Mesenchymal stem cell (in vitro differentiated cells and primary cell): ENCODE data around the gene ARMC3.
"Not testable (repeated sequence)": the region's sequence is repeated elsewhere in the genome, so short reads cannot be mapped to it uniquely, and the experiment has no call there.

Experiments used
- DNase-seq: peaks from one replicate; pipeline ENCODE4 v3.0.0-alpha.2; 2013
- H2AFZ ChIP-seq: one replicate; pipeline ENCODE4 v1.6.1; 2013; ENCODE audit warnings: low read depth, mild to moderate bottlenecking, control low read depth, inconsistent platforms, low read length, moderate library complexity
- H2AK5ac ChIP-seq: 2 replicates; pipeline ENCODE4 v1.6.1; 2013; ENCODE audit warnings: low read length, moderate library complexity, mild to moderate bottlenecking, inconsistent platforms; ENCODE audit not compliant: severe bottlenecking
- H2BK120ac ChIP-seq: one replicate; pipeline ENCODE4 v1.6.1; 2013; ENCODE audit warnings: low read depth, mild to moderate bottlenecking, inconsistent platforms, low read length, moderate library complexity
- H2BK12ac ChIP-seq, 2 experiments: one replicate each; pipeline ENCODE4 v1.6.1; 2013; ENCODE audit warnings: inconsistent platforms in 2 of 2, low read length in 2 of 2, mild to moderate bottlenecking in 2 of 2, moderate library complexity in 2 of 2, control low read depth in 1 of 2
- H2BK15ac ChIP-seq: one replicate; pipeline ENCODE4 v1.6.1; 2013; ENCODE audit warnings: mild to moderate bottlenecking, low read depth, inconsistent platforms; ENCODE audit not compliant: poor library complexity, severe bottlenecking
- H2BK5ac ChIP-seq: 2 replicates; pipeline ENCODE4 v1.6.1; 2013; ENCODE audit warnings: low read depth, mild to moderate bottlenecking, low read length, control low read depth, inconsistent platforms; ENCODE audit not compliant: poor library complexity, severe bottlenecking
- H3K14ac ChIP-seq, 2 experiments: one replicate each; pipeline ENCODE4 v1.6.1; 2013; ENCODE audit warnings: inconsistent platforms in 2 of 2, low read length in 2 of 2, control low read depth in 1 of 2, mild to moderate bottlenecking in 1 of 2, moderate library complexity in 1 of 2
- H3K18ac ChIP-seq, 2 experiments: one replicate each; pipeline ENCODE4 v1.6.1; 2013; ENCODE audit warnings: inconsistent platforms in 2 of 2, low read length in 2 of 2, control low read depth in 1 of 2, low read depth in 1 of 2, mild to moderate bottlenecking in 1 of 2
- H3K23ac ChIP-seq, 2 experiments: one replicate each; pipeline ENCODE4 v1.6.1; 2013; ENCODE audit warnings: inconsistent platforms in 2 of 2, low read length in 2 of 2, mild to moderate bottlenecking in 2 of 2, moderate library complexity in 2 of 2, control low read depth in 1 of 2
- H3K27ac ChIP-seq: 2 replicates; pipeline ENCODE4 v1.5.1; 2013; ENCODE audit warnings: mild to moderate bottlenecking, moderate library complexity, low read length, control low read depth, inconsistent platforms; ENCODE audit not compliant: poor library complexity, severe bottlenecking
- H3K27me3 ChIP-seq, 2 experiments: 2 replicates each; pipeline versions ENCODE4 v1.6.1 to v1.7.0; 2013; ENCODE audit warnings: low read length in 2 of 2, mild to moderate bottlenecking in 2 of 2, moderate library complexity in 2 of 2, control low read depth in 1 of 2, inconsistent platforms in 1 of 2; ENCODE audit not compliant: control insufficient read depth in 1 of 2, insufficient read depth in 1 of 2
- H3K36me3 ChIP-seq, 2 experiments: 2 replicates each; pipeline versions ENCODE4 v1.6.1 to v1.7.0; 2013; ENCODE audit warnings: low read length in 2 of 2, control low read depth in 1 of 2, inconsistent platforms in 1 of 2, low read depth in 1 of 2, mild to moderate bottlenecking in 1 of 2; ENCODE audit not compliant: insufficient read depth in 2 of 2, control insufficient read depth in 1 of 2
- H3K4ac ChIP-seq, 2 experiments: one replicate each; pipeline ENCODE4 v1.6.1; 2013; ENCODE audit warnings: inconsistent platforms in 2 of 2, low read length in 2 of 2, mild to moderate bottlenecking in 2 of 2, moderate library complexity in 2 of 2, control low read depth in 1 of 2, low read depth in 1 of 2
- H3K4me1 ChIP-seq: 2 replicates; pipeline ENCODE4 v1.6.1; 2013; ENCODE audit warnings: low read depth, low read length, control low read depth; ENCODE audit not compliant: control insufficient read depth, insufficient read depth
- H3K4me2 ChIP-seq: 2 replicates; pipeline ENCODE4 v1.6.1; 2013; ENCODE audit warnings: low read length, mild to moderate bottlenecking, inconsistent platforms; ENCODE audit not compliant: poor library complexity, severe bottlenecking
- H3K4me3 ChIP-seq, 2 experiments: 2 replicates each; pipeline versions ENCODE4 v1.5.1 to v1.7.0; 2013; ENCODE audit warnings: low read length in 2 of 2, mild to moderate bottlenecking in 2 of 2, control low read depth in 1 of 2, low read depth in 1 of 2; ENCODE audit not compliant: insufficient read depth in 1 of 2
- H3K79me1 ChIP-seq: replicated peaks from 2 replicates; pipeline ENCODE4 v1.6.1; 2013; ENCODE audit warnings: mild to moderate bottlenecking, control low read depth, low read length, inconsistent platforms; ENCODE audit not compliant: poor library complexity, severe bottlenecking
- H3K9ac ChIP-seq: 2 replicates; pipeline ENCODE4 v1.7.0; 2013; ENCODE audit warnings: mild to moderate bottlenecking, low read length, moderate library complexity
- H3K9me3 ChIP-seq: 2 replicates; pipeline ENCODE4 v1.7.0; 2013; ENCODE audit warnings: mild to moderate bottlenecking, low read length; ENCODE audit not compliant: control insufficient read depth
- H4K8ac ChIP-seq: one replicate; pipeline ENCODE4 v1.6.1; 2013; ENCODE audit warnings: inconsistent platforms, mild to moderate bottlenecking, low read length, moderate library complexity
- H4K91ac ChIP-seq: one replicate; pipeline ENCODE4 v1.6.1; 2013; ENCODE audit warnings: mild to moderate bottlenecking, low read length, inconsistent platforms
- WGBS: methylation state at CpG from one replicate; pipeline ENCODE4 v1.1.7; 2013; ENCODE audit warnings: mixed read lengths; 5-methylcytosine and 5-hydroxymethylcytosine counted together

Gene ARMC3

DNA sequence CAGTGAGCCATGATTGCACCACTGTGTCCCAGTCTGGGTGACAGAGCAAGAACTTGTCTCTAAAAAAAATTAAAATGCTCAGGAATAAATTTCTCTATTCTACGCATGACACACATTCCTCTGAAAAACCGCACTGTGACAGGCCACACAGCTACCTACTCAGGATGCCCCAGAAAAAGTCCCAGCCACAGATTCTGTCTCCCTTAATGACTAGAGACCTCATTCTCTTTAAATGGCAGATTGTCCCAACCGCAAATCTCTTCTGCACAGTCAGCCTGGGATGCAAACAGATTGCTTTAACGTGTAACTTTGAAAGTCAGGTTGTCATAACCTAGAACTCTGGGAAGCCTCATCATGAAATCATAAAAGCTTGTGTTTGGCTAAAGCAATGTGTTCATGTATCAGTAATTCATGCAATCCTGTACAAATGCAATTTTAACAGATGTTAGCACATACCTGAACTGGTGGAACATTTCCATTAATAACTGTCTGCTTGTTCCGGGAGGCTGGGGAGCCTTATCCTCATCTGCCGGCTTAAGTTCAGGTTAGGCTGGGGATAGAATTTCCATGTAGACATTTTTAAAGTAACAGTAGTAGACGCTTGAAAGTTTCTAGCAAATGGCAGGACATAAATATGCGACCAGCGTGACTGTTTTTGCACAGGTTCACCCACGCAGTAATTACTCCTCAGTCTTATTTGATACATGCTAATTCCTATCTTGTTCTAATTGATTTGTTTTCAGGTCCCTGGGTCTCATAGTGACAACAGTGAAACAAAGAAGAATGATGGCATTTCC is 141.4 kb downstream of the ARMC3 start:
- no peak overlapping the region for H2BK120ac ChIP-seq
- no peak overlapping the region for H2AK5ac ChIP-seq
- no peaks in the 10 kb centered on the region for H3K9me3 ChIP-seq
- no peak overlapping the region for H3K14ac ChIP-seq
- 87% methylated on average over 10 of the region's 10 CpGs for WGBS
- H2BK15ac ChIP-seq = no peak overlapping the region
- H3K27me3 ChIP-seq = peaks cover 2 to 12% of the 10 kb centered on the region in 2 experiments
- no peak overlapping the region for H3K23ac ChIP-seq
- H3K79me1 ChIP-seq = no peaks in the 10 kb centered on the region
- H3K4me3 ChIP-seq = no peak overlapping the region
- no peaks in the 10 kb centered on the region for H3K36me3 ChIP-seq
- H4K8ac ChIP-seq = no peak overlapping the region
- no peak overlapping the region for H2AFZ ChIP-seq
- no peaks in the 10 kb centered on the region for H3K4me1 ChIP-seq
- no peak overlapping the region for H2BK12ac ChIP-seq
- no peak overlapping the region for H3K4ac ChIP-seq
- H3K4me2 ChIP-seq = no peak overlapping the region
- H2BK5ac ChIP-seq = no peak overlapping the region
- no peak overlapping the region for H3K9ac ChIP-seq
- no peak for DNase-seq
- H3K18ac ChIP-seq = no peak overlapping the region
- no peak overlapping the region for H3K27ac ChIP-seq
- no peak overlapping the region for H4K91ac ChIP-seq

GRCh38 chr10:23070092-23070912 is 142.4 kb downstream of the ARMC3 start:
- not testable (repeated sequence) for H3K14ac ChIP-seq, DNase-seq, H3K4me2 ChIP-seq, H4K8ac ChIP-seq, H3K9ac ChIP-seq, H3K27ac ChIP-seq, H2BK5ac ChIP-seq, H3K36me3 ChIP-seq, H3K4me3 ChIP-seq, H3K23ac ChIP-seq, H2AFZ ChIP-seq, H2BK15ac ChIP-seq, H2AK5ac ChIP-seq, H3K4me1 ChIP-seq, H3K9me3 ChIP-seq, H2BK12ac ChIP-seq, H2BK120ac ChIP-seq, H4K91ac ChIP-seq, H3K79me1 ChIP-seq, H3K4ac ChIP-seq, H3K18ac ChIP-seq
- H3K27me3 ChIP-seq = peaks cover 0 to 12% of the 10 kb centered on the region in 2 experiments
- WGBS = 97% methylated on average over 11 of the region's 12 CpGs

DNA sequence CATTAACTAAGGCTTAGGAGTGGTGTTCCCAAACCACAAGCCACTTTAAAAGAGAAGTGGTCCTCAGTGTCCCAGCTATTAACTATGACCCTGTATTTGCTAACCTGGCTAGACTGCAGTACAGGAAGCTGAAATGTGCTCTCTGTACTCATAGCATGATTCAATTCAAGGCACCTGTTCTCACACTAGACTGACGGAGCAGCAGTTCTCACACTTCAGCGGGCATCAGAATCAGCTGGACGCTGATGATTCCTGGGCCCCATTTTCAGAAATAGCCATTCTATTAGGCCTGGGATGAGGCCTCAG is 143.0 kb downstream of the ARMC3 start:
- Histone ChIP-seq H2AFZ (no peak overlapping the region), H2BK120ac (no peak overlapping the region), H2BK15ac (no peak overlapping the region), H3K4me2 (no peak overlapping the region), H3K27ac (no peak overlapping the region), H3K79me1 (no peaks in the 10 kb centered on the region), H3K9me3 (no peaks in the 10 kb centered on the region), H3K4me1 (no peaks in the 10 kb centered on the region), H2BK5ac (no peak overlapping the region), H3K14ac (peak overlapping the region in 1 of 2 experiments; percentile 12), H3K23ac (no peak overlapping the region), H3K9ac (no peak overlapping the region), H4K8ac (no peak overlapping the region), H3K4me3 (no peak overlapping the region), H3K4ac (no peak overlapping the region), H4K91ac (no peak overlapping the region), H2BK12ac (no peak overlapping the region), H3K18ac (no peak overlapping the region), H3K36me3 (no peaks in the 10 kb centered on the region), H2AK5ac (no peak overlapping the region), H3K27me3 (peaks cover 0 to 12% of the 10 kb centered on the region in 2 experiments)
- WGBS = 95% methylated on average over 3 of the region's 3 CpGs
- no peak for DNase-seq

DNA sequence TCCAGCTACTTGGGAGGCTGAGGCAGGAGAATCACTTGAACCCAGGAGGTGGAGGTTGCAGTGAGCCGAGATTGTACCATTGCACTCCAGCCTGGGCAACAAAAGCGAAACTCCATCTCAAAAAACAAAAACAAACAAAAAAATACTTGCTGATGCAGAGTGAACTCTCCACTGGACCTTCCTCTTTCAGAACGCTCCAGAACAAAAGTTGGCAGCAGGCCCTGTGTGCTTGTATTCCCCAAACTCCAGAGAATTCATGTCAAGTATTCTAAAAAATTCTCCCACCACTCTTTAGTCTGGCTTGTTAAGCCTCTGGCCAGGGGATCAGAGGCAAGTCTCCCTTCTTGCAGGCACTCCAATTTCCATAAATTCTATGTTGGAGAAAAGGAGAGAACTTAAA is 144.7 kb downstream of the ARMC3 start:
- H3K9ac ChIP-seq, H3K4me2 ChIP-seq, H3K23ac ChIP-seq, H3K4me1 ChIP-seq, H4K91ac ChIP-seq, H4K8ac ChIP-seq, H3K4me3 ChIP-seq, H3K79me1 ChIP-seq, H2BK120ac ChIP-seq, H2BK15ac ChIP-seq, DNase-seq, H3K9me3 ChIP-seq, H3K27ac ChIP-seq, H3K36me3 ChIP-seq, H3K4ac ChIP-seq, H2BK5ac ChIP-seq, H3K18ac ChIP-seq, H2AFZ ChIP-seq, H2AK5ac ChIP-seq, H2BK12ac ChIP-seq, H3K14ac ChIP-seq: not testable (repeated sequence)
- WGBS = 92% methylated on average over 2 of the region's 3 CpGs
- peaks cover 0 to 17% of the 10 kb centered on the region in 2 experiments for H3K27me3 ChIP-seq
